ENCODE measurements around the gene RFX7.
"Not testable (repeated sequence)": the region's sequence is repeated elsewhere in the genome, so short reads cannot be mapped to it uniquely, and the experiment has no call there.

The RFX7 gene

DNA sequence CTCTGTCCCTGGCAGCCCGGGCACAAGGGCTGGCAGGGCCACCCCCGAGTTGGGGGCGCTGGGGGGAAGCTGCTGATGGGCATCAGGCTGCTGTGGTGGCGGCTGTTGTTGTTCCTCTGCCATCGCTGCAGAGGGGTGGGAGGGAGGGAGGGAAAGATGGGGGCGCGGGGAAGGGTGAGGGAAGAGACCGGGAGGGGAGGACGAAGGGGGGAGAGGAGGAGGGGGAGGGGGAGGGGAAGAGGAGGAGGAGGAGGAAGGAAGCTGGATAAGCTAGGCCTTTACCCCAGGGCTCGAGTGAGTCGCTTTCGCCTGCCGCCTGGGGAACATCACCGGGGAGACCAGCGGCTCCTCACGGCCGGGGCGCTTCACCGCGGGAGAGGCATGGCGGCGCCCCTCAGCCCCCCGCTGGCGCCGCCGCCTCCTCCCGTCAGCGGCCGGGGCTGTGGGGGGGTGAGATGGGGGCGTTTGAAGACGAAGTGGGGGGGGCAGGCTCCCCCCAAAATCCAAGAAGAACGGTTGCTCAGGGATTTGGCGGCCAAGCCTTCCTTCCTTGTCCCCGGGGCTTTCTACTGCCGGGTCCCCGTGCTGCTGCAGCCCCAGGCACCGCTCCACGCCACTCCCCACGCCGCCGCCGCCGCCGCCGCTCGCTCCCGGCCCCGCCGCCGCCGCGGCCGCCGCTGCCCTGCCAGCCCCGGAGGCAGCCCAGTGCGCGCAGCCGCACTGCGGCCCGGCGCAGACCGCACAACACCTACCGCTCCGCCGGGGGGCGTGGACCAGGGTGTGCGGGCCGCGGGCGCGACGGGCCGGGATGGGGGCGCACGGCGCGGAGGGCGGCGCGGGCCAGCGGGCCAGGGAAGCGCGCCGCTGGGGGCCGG is at the start of gene RFX7:
TSS of gene RFX7 (minus strand) at position 717 of the 875 bp plus-strand sequence. CDS start at position 123, 594 bp downstream.
- peak; percentile 29 to 66 (median 31) for DNase-seq (ENCODE audit: low read depth in 2 of 3, low spot score in 2 of 3)

DNA sequence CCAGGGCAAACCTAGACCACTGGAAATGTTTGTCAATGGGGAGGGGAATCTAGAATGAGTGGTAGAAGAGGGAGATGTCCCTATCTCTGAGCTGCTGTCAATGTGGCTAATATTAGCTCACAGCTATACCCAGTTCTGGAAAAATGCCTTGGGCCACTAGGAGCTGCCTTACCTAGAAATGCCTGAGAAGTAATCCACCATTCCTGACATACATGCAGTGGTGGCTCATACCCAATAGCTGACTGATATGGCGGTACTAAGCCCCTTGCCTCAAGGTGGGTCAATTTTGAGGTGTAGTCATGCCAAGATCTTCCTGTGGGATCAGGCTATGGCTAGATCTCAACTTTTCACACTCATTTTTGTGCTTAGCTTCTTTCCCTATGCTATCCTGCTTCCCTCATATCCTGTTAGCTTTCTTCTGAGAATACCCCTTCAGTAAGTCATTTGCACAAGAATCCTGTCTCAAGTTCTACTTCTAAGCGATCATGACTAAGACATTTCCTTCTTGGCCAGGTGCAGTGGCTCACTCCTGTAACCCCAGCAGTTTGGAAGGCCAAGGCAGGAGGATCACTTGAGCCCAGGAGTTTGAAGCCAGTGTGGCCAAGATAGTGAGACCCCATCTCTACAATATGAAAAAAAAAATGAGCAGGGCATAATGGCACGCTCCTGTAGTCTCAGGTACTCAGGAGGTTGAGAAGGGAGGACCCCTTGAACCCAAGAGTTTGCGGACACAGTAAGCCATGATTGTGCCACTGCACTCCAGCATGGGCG is 49.1 kb upstream of the RFX7 start:
- no peak for DNase-seq (ENCODE audit: low read depth in 2 of 3, low spot score in 2 of 3)

DNA sequence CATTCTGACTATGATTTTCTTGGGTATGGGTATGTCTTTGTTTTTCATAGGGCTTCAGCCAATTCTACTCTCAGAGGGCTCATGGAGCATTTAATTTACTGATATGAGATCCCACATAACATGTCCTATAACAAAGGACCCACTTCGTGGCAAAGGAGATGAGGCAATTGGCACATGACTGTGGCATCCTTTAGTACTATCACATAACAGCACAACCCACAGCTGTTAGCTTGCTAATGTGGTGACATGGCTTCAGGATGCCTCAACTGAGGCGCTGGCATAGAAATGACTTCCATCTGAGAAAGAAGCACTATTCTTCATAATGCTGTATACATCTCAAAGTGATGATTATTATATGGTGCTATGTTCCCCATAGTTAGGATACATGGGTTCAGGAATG is 48.1 kb upstream of the RFX7 start:
- no peak for DNase-seq (ENCODE audit: low read depth in 2 of 3, low spot score in 2 of 3)

DNA sequence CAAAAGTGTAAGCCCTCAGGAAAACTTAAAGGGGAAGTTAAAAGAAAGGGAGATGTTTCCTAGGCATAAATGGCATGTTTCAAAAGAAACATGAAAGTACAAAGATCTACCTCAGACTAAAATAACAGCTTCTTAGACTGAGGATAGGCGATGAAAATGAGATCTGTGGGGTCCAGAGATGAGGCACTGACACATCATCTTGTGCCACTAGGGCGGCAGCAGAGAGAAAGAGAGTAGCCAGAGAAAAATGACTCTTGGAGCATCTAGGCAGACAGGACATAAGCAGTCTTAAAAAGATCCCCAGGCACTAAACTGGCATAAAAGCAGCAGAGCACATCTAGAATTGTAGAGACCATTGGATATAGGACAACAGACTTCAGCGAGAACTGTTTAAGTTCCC is 42.5 kb upstream of the RFX7 start:
- no peak for DNase-seq (ENCODE audit: low read depth in 2 of 3, low spot score in 2 of 3)

DNA sequence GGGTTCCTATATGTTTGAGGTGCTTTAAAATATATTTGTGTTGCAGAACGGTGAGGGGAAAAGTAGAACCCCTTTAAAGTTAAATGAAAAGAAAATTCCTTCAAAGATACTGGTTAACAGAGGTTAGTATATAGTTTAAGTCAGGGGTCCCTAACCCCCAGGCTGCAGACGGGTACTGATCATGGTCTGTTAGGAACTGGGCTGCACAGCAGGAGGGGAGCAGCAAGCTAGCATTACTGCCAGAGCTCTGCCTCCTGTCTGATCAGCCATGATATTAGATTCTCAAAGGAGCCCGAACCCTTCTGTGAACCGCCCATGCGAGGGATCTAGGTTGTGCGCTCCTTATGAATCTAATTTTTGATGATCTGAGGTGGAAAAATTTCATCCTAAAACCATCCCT is 37.5 kb upstream of the RFX7 start:
- no peak for DNase-seq (ENCODE audit: low read depth in 2 of 3, low spot score in 2 of 3)

DNA sequence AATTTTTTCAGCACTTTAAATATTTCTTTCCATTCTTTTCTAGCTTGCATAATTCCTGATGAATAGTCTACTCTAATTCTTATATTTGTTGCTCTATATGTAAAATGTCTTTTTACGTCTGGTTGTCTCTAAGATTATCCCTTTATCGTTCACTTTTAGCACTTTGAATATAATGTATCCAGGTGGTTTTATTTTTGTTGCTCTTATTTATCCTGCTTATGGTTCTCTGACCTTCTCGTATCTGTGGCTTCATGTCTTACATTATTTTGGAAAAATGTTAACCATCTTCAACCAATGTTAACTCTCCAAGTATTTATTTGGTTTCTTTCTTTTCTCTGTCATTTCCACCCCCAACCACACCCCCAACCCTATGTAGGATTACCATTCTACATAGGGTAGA is 30.0 kb upstream of the RFX7 start:
- DNase-seq (ENCODE audit: low read depth in 2 of 3, low spot score in 2 of 3), result no peak

DNA sequence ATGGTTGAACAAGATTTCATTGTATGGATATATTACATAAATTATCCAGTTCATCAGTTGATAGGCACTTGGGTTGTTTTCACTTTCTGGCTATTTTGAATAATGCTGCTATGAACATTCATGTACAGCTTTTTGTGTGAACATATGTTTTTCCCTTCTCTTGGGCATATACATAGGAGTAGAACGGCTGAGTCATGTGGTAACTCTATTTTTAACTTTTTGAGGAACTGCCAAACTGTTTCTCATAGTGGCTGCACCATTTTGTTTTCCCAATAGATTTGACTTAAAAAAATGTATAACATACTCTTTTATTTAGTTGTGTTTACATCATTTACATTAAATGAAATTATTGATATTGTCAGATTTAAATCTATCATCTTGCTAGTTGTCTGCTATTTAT is 28.8 kb upstream of the RFX7 start:
- no peak for DNase-seq (ENCODE audit: low read depth in 2 of 3, low spot score in 2 of 3)

DNA sequence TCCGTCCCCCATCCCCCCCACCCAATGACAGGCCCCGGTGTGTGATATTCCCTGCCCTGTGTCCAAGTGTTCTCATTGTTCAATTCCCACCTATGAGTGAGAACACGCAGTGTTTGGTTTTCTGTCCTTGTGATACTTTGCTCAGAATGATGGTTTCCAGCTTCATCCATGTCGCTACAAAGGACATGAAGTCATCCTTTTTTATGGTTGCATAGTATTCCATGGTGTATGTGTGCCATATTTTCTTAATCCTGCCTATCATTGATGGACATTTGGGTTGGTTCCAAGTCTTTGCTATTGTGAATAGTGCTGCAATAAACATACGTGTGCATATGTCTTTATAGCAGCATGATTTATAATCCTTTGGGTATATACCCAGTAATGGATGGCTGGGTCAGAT is 22.8 kb upstream of the RFX7 start:
- DNase-seq (ENCODE audit: low read depth in 2 of 3, low spot score in 2 of 3), result not testable (repeated sequence)

DNA sequence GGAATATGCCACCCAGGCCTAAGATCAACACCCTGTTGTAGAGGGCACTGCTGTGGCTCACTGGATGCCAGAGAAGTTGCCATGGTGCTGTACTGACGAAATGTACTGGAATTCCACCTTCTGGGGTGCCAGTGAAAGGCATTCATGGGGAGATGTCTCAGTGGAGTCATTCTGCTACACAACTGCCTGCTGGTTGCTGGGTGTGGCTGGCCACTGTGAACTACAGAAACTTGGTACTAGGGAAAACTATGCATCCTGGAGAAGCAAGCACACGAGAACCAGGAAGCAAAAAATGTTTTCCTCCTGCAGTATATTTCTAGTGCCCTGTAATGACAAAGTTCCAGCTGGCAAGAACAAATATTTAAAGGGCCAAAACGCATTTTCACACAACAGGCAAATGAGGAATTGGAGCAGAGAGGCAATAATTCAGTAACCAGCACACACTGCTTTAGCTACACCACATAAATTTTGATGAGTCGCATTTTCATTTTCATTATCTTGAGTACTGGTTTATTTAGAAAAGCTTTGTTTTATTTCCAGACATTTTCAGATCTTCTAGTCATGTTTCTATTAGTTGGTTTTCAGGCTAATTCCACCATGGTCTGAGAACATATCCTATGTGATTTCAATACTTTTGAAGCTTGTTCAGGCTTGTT is 18.3 kb upstream of the RFX7 start:
- DNase-seq (ENCODE audit: low read depth in 2 of 3, low spot score in 2 of 3), result no peak

DNA sequence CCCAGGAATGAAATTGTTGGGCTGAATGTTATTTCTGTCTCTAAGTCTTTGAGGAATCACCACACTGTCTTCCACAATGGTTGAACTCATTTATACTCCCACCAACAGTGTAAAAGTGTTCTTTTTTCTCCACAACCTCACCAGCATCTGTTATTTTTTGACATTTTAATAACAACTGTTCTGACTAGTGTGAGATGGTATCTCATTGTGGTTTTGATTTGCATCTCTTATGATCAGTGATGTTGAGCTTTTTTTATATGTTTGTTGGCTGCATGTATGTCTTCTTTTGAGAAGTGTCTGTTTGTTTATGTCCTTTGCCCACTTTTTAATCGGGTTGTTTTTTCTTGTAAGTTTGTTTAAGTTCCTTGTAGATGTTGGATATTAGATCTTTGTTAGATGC is 13.6 kb upstream of the RFX7 start:
- not testable (repeated sequence) for DNase-seq (ENCODE audit: low read depth in 2 of 3, low spot score in 2 of 3)

DNA sequence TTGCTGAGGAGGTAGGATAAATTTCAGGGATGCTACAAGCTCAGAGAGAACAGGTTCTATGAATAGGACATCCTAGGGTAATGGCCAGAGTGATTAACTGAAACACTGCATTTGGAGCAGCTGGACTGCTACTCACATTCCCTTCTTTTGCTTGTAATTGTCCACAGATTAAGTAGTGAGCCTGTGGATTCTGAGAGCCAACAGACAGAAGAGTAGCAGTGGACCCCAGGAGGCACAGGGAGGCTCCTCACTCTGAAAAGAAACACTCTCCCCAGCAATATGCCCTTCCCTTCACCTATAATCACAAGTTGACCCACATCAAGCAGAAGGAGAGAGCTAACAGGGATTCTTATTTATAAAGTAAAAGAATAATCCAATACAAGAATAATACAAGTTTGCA is 10.6 kb upstream of the RFX7 start:
- no peak for DNase-seq (ENCODE audit: low read depth in 2 of 3, low spot score in 2 of 3)

DNA sequence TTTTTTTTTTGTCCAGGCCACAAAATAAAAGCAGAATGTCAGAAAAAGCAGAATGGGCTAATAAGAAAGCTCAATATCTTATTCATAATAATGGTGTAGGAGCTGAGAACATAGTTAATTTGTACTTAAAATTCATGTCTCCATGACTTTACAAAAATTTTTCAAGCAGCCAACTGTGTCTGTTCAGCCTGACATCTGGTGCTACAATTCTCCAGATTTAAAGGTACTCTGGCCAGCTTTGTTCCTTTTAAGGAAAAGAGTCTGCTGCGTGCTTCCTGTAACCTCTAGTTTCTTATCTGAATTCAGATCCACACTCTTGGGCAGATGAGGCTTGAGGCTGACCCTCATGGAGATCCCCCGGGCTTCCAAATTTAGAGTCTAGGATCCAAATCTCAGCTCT is 8.7 kb upstream of the RFX7 start:
- DNase-seq (ENCODE audit: low read depth in 2 of 3, low spot score in 2 of 3), result no peak

DNA sequence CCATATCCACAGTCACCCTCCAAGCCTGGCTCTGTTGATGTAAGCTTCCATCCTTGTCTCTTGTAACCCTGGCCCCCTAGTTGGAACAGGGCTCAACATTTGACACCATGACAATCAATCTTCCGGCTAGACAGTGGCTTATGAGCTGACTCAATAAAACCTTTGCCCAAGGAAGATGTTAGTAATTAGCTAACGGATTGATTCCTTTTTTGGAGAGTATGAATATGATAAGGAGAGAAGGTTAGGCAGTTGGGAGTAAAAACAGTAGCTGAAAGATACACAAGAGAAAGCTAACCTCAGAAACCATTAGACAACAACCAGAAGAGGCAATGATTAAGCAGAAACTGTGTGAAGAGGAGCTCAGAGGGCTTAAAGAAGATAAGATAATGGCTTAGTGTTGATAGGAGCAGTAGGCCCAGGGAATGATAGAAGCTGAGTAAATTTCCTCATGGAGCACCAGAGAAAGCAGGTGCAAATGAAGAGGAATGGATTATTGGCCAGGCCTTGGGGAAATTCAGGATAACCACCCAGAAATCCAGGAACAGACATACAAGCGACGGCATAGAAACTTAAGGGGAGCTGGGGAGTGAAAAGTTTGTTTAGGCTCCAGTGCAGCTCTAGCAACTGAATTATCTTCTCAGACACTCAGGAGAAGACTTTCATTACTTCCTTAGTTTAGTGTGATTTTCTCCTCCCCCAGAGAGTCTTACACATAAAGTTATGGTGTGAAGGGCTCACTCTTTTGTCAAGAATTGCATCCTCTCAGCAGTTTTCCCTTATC is 7.8 kb upstream of the RFX7 start:
- DNase-seq (ENCODE audit: low read depth in 2 of 3, low spot score in 2 of 3), result no peak

DNA sequence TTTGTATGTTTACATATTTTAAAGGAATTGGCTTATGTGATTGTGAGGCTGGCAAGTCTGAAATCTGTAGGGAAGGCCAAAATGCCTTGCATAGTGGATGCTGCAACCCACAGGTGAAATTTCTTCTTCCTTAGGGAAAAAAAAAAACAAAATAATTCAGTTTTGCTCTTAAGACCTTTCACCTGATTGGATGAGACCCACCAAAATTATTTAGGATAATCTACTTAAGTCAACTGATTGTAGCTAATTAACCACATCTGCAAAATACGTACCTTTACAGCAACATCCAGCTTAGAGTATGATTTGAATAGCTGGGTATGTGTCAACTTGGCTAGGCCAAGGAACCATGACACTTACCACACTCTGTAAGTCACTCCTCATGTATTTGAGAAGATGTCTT is 6.9 kb upstream of the RFX7 start:
- DNase-seq (ENCODE audit: low read depth in 2 of 3, low spot score in 2 of 3), result no peak

DNA sequence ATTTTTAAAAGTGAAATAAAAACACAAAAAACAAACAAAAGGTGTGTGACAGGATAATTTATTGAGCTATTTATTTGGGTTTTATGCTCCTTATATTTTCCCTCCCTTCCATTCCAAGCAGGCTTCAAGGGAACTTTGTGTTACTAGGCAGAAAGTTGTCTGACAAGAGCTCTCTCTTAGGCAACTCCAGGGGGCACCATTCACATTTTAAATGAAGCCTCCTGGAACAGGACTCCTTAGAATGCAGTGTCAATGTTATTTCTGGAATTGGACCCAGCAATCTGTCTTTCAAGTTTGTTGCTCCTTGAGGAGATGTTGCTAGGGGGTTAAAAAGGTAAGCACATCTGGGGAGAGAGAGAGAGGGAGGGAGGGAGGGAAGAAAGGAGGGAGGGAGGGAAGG is 5.4 kb upstream of the RFX7 start:
- DNase-seq (ENCODE audit: low read depth in 2 of 3, low spot score in 2 of 3), result no peak

DNA sequence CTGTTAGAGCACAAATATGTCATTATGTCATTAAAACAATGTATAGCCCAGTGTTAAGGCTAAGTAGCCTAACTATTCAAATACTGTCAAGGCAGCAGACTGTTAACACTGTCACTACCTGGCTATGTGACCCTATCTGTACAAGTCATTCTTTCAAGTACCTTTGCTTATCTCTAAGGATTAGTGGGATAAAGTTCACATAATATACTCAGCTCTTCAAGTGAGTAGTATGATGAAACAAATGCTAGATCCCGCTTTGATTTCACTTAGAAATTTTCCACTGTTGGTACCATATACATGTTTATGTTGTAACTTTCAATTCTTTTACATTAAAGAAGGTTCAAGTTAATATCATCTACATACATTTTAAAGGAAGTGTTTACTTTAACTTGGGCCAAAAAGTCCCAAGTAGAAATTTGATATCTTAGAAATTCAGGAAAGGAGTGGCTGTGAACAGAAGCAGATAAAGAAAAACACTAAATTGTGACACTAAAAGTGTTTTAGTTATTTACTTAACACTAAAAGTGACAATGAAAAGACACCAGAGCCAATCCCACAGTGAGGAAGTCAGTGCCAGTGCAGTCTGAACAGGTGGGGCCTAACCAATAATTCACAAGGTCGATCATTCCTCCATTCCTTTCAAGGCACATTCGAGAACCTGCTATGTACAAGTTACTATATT is 4.8 kb upstream of the RFX7 start:
- no peak for DNase-seq (ENCODE audit: low read depth in 2 of 3, low spot score in 2 of 3)

DNA sequence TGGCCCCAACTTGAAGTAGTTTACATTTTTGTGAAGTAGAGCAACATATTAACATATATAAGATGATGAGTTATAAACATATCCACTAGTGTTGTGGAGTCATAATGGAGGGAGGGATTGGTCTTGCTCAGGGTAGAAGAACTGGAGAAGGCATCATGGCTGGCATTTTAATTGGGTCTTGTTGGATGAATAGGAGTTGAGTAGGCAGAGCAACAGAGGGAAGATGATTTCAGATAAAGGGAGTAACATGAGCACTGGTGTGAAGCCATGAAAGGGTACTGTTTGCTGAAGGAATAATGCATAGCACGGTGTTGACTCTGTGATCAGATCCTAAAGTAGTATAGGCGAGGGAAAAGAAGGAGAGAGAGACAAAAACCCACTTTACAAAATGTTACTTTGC is 3.6 kb upstream of the RFX7 start:
- DNase-seq (ENCODE audit: low read depth in 2 of 3, low spot score in 2 of 3), result no peak

DNA sequence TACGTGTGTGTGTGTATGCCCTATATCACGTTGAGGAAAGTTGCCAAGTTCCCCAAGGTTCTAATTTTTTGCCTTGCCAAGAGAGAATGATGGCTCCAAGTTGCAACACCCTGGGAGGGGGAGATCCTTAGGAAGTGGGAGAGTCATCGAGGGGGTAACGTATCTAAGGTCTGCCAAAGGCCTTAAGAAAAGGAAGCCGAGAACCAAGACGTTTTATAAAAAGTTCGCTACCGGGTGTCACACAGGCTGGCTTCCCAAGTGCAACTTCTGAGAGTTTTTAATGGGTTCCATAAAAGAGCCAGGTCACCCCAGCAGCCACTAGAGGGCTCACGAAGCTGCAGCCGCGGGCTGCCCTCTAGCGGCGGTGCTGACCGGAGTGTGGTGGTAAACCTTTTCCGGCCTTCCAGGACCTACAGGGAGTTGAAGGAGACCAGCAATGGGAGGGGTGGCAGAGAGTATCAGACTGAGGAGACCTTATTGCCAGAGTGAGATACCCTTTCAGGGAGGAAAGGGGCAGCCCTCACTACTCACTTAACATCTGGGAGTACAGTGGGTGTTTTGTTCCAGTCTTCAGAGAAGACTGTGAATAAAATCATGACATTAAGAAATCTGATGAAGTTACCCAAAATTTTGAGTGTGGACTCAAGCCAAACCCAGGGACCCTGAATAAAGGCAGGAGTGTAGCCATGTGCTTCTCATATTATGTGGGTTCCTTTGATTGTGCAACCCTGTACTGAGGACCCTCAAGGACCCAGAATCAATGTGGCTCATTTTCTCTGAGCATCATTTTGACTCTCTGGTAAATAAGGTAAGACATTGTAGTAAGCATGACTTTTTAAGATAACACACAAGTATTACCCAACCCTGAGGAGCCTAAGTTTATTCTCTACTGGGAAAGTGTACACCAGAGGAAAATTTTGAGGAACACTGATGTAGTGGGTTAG is 2.5 kb upstream of the RFX7 start:
- DNase-seq (ENCODE audit: low read depth in 2 of 3, low spot score in 2 of 3), result peak; percentile 59 to 79 (median 76)

DNA sequence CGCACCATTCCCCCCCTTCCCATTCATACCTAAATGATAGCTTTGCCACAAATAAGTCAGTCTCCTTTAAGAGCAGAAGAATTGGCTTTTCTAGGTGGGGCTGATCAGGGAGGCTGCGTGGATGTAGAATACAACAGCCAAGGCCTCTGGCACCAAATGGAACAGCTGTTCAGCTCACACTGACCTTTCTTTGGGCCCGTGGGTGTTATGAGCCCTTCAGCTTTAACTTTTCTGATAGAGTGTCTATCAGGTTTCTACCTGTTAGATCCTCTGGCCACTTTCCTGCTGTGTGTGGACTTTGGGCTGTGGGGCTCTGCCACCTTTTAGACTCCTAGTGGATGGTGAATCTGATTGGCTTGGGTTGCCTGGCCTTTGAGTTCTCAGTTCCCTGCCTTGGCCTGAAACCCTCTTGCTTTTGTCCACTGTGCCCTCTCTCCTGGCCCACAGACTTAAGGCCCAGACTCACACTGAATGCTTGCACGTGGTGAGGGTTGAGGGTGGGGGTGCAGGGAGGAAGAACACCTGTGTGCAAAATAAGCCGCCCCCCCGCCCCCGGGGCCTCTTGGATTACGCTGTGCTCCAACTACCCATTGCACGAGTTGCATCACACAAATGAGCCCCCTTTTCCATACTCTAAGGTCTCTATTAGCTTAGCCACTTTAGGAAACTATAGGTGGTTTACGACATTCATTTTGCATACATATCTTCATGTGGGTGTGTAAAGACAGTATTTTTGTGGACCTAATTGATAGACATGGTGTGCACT is 1.3 kb upstream of the RFX7 start:
- DNase-seq (ENCODE audit: low read depth in 2 of 3, low spot score in 2 of 3), result peak; percentile 10 to 37 (median 16)

Measured in activated CD8-positive, alpha-beta memory T cell treated with anti-CD3 and anti-CD28 coated beads for 48 hours (primary cell).